Mesenchymal stem cell (in vitro differentiated cells and primary cell): ENCODE data around the gene KIAA1217. TPM values are rescaled to one million over a fixed set of nuclear protein-coding genes. Genes with fewer than 3 reads are reported as not detected.

Source experiments
- DNase-seq: peaks from one replicate; pipeline ENCODE4 v3.0.0-alpha.2; 2013
- H2AFZ ChIP-seq: one replicate; pipeline ENCODE4 v1.6.1; 2013; ENCODE audit warnings: low read depth, mild to moderate bottlenecking, control low read depth, inconsistent platforms, low read length, moderate library complexity
- H2AK5ac ChIP-seq: 2 replicates; pipeline ENCODE4 v1.6.1; 2013; ENCODE audit warnings: low read length, moderate library complexity, mild to moderate bottlenecking, inconsistent platforms; ENCODE audit not compliant: severe bottlenecking
- H2BK120ac ChIP-seq: one replicate; pipeline ENCODE4 v1.6.1; 2013; ENCODE audit warnings: low read depth, mild to moderate bottlenecking, inconsistent platforms, low read length, moderate library complexity
- H2BK12ac ChIP-seq, 2 experiments: one replicate each; pipeline ENCODE4 v1.6.1; 2013; ENCODE audit warnings: inconsistent platforms in 2 of 2, low read length in 2 of 2, mild to moderate bottlenecking in 2 of 2, moderate library complexity in 2 of 2, control low read depth in 1 of 2
- H2BK15ac ChIP-seq: one replicate; pipeline ENCODE4 v1.6.1; 2013; ENCODE audit warnings: mild to moderate bottlenecking, low read depth, inconsistent platforms; ENCODE audit not compliant: poor library complexity, severe bottlenecking
- H2BK5ac ChIP-seq: 2 replicates; pipeline ENCODE4 v1.6.1; 2013; ENCODE audit warnings: low read depth, mild to moderate bottlenecking, low read length, control low read depth, inconsistent platforms; ENCODE audit not compliant: poor library complexity, severe bottlenecking
- H3K14ac ChIP-seq, 2 experiments: one replicate each; pipeline ENCODE4 v1.6.1; 2013; ENCODE audit warnings: inconsistent platforms in 2 of 2, low read length in 2 of 2, control low read depth in 1 of 2, mild to moderate bottlenecking in 1 of 2, moderate library complexity in 1 of 2
- H3K18ac ChIP-seq, 2 experiments: one replicate each; pipeline ENCODE4 v1.6.1; 2013; ENCODE audit warnings: inconsistent platforms in 2 of 2, low read length in 2 of 2, control low read depth in 1 of 2, low read depth in 1 of 2, mild to moderate bottlenecking in 1 of 2
- H3K23ac ChIP-seq, 2 experiments: one replicate each; pipeline ENCODE4 v1.6.1; 2013; ENCODE audit warnings: inconsistent platforms in 2 of 2, low read length in 2 of 2, mild to moderate bottlenecking in 2 of 2, moderate library complexity in 2 of 2, control low read depth in 1 of 2
- H3K27ac ChIP-seq: 2 replicates; pipeline ENCODE4 v1.5.1; 2013; ENCODE audit warnings: mild to moderate bottlenecking, moderate library complexity, low read length, control low read depth, inconsistent platforms; ENCODE audit not compliant: poor library complexity, severe bottlenecking
- H3K27me3 ChIP-seq, 2 experiments: 2 replicates each; pipeline versions ENCODE4 v1.6.1 to v1.7.0; 2013; ENCODE audit warnings: low read length in 2 of 2, mild to moderate bottlenecking in 2 of 2, moderate library complexity in 2 of 2, control low read depth in 1 of 2, inconsistent platforms in 1 of 2; ENCODE audit not compliant: control insufficient read depth in 1 of 2, insufficient read depth in 1 of 2
- H3K36me3 ChIP-seq, 2 experiments: 2 replicates each; pipeline versions ENCODE4 v1.6.1 to v1.7.0; 2013; ENCODE audit warnings: low read length in 2 of 2, control low read depth in 1 of 2, inconsistent platforms in 1 of 2, low read depth in 1 of 2, mild to moderate bottlenecking in 1 of 2; ENCODE audit not compliant: insufficient read depth in 2 of 2, control insufficient read depth in 1 of 2
- H3K4ac ChIP-seq, 2 experiments: one replicate each; pipeline ENCODE4 v1.6.1; 2013; ENCODE audit warnings: inconsistent platforms in 2 of 2, low read length in 2 of 2, mild to moderate bottlenecking in 2 of 2, moderate library complexity in 2 of 2, control low read depth in 1 of 2, low read depth in 1 of 2
- H3K4me1 ChIP-seq: 2 replicates; pipeline ENCODE4 v1.6.1; 2013; ENCODE audit warnings: low read depth, low read length, control low read depth; ENCODE audit not compliant: control insufficient read depth, insufficient read depth
- H3K4me2 ChIP-seq: 2 replicates; pipeline ENCODE4 v1.6.1; 2013; ENCODE audit warnings: low read length, mild to moderate bottlenecking, inconsistent platforms; ENCODE audit not compliant: poor library complexity, severe bottlenecking
- H3K4me3 ChIP-seq, 2 experiments: 2 replicates each; pipeline versions ENCODE4 v1.5.1 to v1.7.0; 2013; ENCODE audit warnings: low read length in 2 of 2, mild to moderate bottlenecking in 2 of 2, control low read depth in 1 of 2, low read depth in 1 of 2; ENCODE audit not compliant: insufficient read depth in 1 of 2
- H3K79me1 ChIP-seq: replicated peaks from 2 replicates; pipeline ENCODE4 v1.6.1; 2013; ENCODE audit warnings: mild to moderate bottlenecking, control low read depth, low read length, inconsistent platforms; ENCODE audit not compliant: poor library complexity, severe bottlenecking
- H3K9ac ChIP-seq: 2 replicates; pipeline ENCODE4 v1.7.0; 2013; ENCODE audit warnings: mild to moderate bottlenecking, low read length, moderate library complexity
- H3K9me3 ChIP-seq: 2 replicates; pipeline ENCODE4 v1.7.0; 2013; ENCODE audit warnings: mild to moderate bottlenecking, low read length; ENCODE audit not compliant: control insufficient read depth
- H4K8ac ChIP-seq: one replicate; pipeline ENCODE4 v1.6.1; 2013; ENCODE audit warnings: inconsistent platforms, mild to moderate bottlenecking, low read length, moderate library complexity
- H4K91ac ChIP-seq: one replicate; pipeline ENCODE4 v1.6.1; 2013; ENCODE audit warnings: mild to moderate bottlenecking, low read length, inconsistent platforms
- WGBS: methylation state at CpG from one replicate; pipeline ENCODE4 v1.1.7; 2013; ENCODE audit warnings: mixed read lengths; 5-methylcytosine and 5-hydroxymethylcytosine counted together
- small RNA-seq: library from polyadenylated mRNA; stranded (forward); fragments of <200 nt; extraction: miRNeasy Mini kit (QIAGEN cat#:217004); gene quantifications from one replicate; pipeline ENCODE3, GENCODE V24; 2013; ENCODE audit warnings: low read depth

Gene KIAA1217

GRCh38 chr10:24596217-24596930 lies 387.4 kb downstream of the KIAA1217 start:
- H4K91ac ChIP-seq, result no peak overlapping the region
- WGBS, result 96% methylated on average over 3 of the region's 11 CpGs
- no peak overlapping the region for H2BK15ac ChIP-seq
- H3K4me2 ChIP-seq, result no peak overlapping the region
- no peaks in the 10 kb centered on the region for H3K27me3 ChIP-seq
- no peaks in the 10 kb centered on the region for H3K4me1 ChIP-seq
- H2BK5ac ChIP-seq, result no peak overlapping the region
- no peak overlapping the region for H2AFZ ChIP-seq
- H3K23ac ChIP-seq, result no peak overlapping the region
- H3K14ac ChIP-seq, result no peak overlapping the region
- H3K4me3 ChIP-seq, result no peak overlapping the region
- peaks cover 10 to 100% of the 10 kb centered on the region in 2 experiments for H3K36me3 ChIP-seq
- peaks cover 3% of the 10 kb centered on the region for H3K79me1 ChIP-seq
- H3K4ac ChIP-seq, result no peak overlapping the region
- H3K27ac ChIP-seq, result no peak overlapping the region
- no peak overlapping the region for H3K18ac ChIP-seq
- no peak overlapping the region for H2AK5ac ChIP-seq
- H3K9ac ChIP-seq, result no peak overlapping the region
- no peak overlapping the region for H4K8ac ChIP-seq
- no peak overlapping the region for H2BK12ac ChIP-seq
- DNase-seq, result no peak
- no peak overlapping the region for H2BK120ac ChIP-seq
- H3K9me3 ChIP-seq, result no peaks in the 10 kb centered on the region

- Histone ChIP-seq H3K18ac (no peak overlapping the region), H4K8ac (no peak overlapping the region), H3K4me2 (no peak overlapping the region), H3K14ac (no peak overlapping the region), H3K4me3 (no peak overlapping the region), H3K23ac (no peak overlapping the region), H2BK120ac (no peak overlapping the region), H3K79me1 (peaks cover 3% of the 10 kb centered on the region), H4K91ac (no peak overlapping the region), H3K4ac (no peak overlapping the region), H3K27ac (no peak overlapping the region), H2BK12ac (no peak overlapping the region), H2BK5ac (no peak overlapping the region), H3K9ac (no peak overlapping the region), H2AK5ac (no peak overlapping the region), H2BK15ac (no peak overlapping the region), H3K4me1 (no peaks in the 10 kb centered on the region), H3K27me3 (no peaks in the 10 kb centered on the region), H2AFZ (no peak overlapping the region), H3K9me3 (no peaks in the 10 kb centered on the region), H3K36me3 (peaks cover 9 to 100% of the 10 kb centered on the region in 2 experiments)
- WGBS, result 100% methylated on average over 4 of the region's 7 CpGs
- no peak for DNase-seq
These were observed 388.5 kb downstream of the KIAA1217 start for GRCh38 chr10:24597426-24597825.

Small RNA genes lying within 50 kb of the gene (small RNA-seq; reads per million reads assigned to genes)
- not detected for gene AC063961.1
- not detected for gene MIR603
